Cardiac fibroblast (primary cell): Measurements from ENCODE around the gene TBC1D14.

Experiments
- DNase-seq, 2 donors: peaks; one replicate each; pipeline versions ENCODE4 v3.0.0 to v3.0.0-alpha.2; 2010; ENCODE audit warnings: low read depth in 2 of 2
- H3K4me3 ChIP-seq, 2 donors: replicated peaks in 1 of 2; 1 replicate in 1 of 2; 2 replicates in 1 of 2; pipeline ENCODE4 v1.5.1; 2011; ENCODE audit warnings: low read depth in 2 of 2, low read length in 2 of 2, mild to moderate bottlenecking in 2 of 2, moderate library complexity in 1 of 2
- CTCF ChIP-seq: IDR thresholded peaks from one replicate; pipeline ENCODE4 v1.5.1; 2011; ENCODE audit warnings: low read depth, mild to moderate bottlenecking, low read length, inconsistent platforms

The TBC1D14 gene

DNA sequence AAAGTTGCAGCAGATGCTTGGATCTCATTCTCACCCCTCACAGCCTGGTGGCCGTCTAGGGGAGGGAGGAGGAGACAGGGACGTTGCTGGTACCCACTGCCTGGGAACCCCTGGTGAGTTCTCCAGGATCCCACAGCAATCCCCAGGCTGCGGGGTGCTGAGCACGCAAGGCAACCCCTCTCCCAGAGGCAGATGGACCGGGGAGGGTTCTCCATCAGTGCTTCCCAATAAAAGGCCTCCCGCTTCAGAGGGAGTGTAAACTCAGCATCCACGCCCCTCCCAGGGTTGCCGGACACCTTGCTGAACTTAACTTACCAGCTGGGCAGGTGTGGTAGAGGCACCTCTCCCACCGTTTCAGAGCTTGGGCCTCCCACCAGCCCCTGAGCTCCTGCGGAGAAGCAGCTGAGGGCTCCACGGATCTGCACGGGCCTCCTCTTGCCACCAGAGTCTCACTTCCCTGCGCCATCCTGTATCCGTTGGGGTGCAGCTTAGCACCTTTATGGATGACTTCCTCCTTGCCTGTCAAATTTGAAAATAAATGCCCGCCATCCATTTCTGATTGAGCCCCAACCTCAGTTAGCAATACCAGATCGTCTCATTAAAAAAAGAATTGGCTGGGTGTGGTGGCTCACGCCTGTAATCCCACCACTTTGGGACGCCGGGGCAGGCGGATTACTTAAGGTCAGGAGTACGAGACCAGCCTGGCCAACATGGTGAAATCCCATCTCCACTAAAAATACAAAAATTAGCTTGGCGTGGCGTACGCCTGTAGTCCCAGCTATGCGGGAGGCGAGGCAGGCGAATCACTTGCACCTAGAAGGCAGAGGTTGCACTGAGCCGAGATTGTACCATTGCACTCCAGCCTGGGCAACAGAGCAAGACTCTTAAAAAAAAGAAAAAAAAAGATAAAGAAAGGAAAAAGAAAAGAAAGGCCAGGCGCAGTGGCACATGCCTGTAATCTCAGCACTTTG, 14.8 kb upstream of the TBC1D14 start:
- DNase-seq, result no peak
- H3K4me3 ChIP-seq, result no peak overlapping the region
- TF ChIP-seq CTCF, result no peak

DNA sequence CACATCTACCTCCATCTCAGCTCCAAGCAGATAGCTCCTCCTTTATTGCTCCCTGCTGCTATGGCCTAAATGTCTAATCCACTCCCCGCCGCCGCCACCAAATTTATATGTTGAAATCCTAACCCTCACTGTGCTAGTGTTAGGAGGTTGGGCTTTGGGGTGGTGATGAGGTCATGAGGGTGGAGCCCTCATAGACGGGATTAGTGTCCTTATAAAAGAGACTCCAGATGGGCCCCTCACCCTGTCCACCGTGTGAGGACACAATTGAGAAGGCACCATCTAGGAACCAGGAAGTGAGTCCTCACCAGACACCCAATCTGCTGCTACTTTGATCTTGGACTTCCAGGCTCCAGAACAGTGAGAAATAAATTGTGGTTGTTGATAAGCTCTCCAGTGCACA, 13.6 kb upstream of the TBC1D14 start:
- DNase-seq, result no peak
- no peak for TF ChIP-seq CTCF
- no peak overlapping the region for H3K4me3 ChIP-seq

DNA sequence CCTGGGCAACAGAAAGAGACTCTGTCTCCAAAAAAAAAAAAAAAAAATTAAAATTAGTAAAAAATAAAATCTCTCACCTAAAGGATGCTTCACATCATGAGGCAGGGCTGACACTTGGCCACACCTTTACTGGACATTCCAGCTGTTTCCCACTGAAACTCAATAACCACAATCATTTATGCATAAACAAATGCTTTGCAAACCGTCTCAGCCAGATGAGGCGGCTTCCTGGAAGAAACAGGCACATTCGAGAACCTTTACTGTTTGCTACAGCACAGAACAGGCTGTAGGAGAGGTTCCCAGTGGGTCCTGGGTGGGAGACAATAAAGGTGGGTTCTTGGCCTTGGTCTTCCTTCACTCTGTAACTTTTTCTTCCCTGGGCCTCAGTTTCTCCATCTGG, 10.9 kb upstream of the TBC1D14 start:
- no peak for TF ChIP-seq CTCF
- no peak overlapping the region for H3K4me3 ChIP-seq
- DNase-seq, result no peak

DNA sequence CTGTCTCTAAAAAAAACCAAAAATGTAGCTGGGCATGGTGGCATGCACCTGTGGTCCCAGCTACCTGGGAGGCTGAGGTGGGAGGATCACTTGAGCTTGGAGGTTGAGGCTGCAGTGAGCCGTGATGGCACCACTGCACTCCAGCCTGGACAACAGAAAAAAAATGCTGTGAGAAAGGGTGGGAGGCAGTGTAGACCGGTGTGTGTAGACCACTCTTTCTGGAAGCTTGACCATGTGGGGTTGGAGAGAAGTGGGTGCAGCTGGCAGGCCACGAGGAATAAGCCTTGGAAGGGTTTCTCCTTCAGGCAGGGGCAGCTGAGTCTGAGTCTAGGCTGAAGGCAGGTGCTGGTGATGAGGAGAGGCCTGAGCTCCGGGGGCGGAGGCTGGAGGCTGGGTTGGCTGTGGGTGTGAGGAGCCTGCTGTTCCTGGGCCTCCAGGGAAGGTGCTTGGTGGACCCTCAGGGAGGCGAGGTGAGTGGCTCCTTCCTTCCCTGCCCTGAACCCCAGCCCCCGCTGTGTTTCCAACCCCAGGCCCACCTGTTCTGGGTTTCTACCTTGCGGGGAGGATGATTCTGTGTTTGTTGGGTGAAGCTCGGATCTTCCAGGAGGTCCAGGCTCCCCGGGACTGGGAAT, 9.3 kb upstream of the TBC1D14 start:
- TF ChIP-seq CTCF, result no peak
- no peak for DNase-seq

DNA sequence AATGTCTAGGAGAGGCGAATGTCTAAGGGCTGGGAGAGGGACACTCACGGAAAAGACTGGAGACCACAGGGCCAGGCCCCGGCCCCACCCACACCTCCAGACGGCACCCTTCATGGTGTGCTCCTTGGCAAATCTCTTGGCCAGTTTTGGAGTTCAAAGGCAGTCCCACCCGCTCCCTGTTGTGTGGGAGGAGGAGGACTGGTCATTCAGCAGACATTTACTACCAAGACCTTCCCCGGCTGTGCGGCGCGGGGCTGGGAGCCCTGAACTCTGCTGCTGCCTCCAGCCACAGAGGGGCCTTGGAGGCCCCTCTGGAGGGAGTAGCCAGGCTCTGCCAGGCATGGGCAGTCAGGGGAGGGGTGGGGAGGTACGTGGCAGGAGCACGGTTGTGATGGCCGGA, 8.7 kb upstream of the TBC1D14 start:
- no peak overlapping the region for H3K4me3 ChIP-seq
- no peak for TF ChIP-seq CTCF
- DNase-seq, result no peak

More for the DNA sequence above, 9.3 kb upstream of the TBC1D14 start:
- H3K4me3 ChIP-seq, result no peak overlapping the region

GRCh38 chr4:6901669-6902317, 7.8 kb upstream of the TBC1D14 start:
- no peak for TF ChIP-seq CTCF
- no peak for DNase-seq
- H3K4me3 ChIP-seq, result no peak overlapping the region
